Ovary (tissue), 9 donors: Measurements from ENCODE around the gene FBXL15. TPM values are rescaled to one million over a fixed set of nuclear protein-coding genes. Genes with fewer than 3 reads are reported as not detected.
A peak's percentile ranks its signal among the peaks of the same experiment; 100 is the strongest.

Experiments
- DNase-seq, 5 donors: peaks; one replicate each; pipeline ENCODE4 v3.0.0-alpha.2; 2019 to 2020
- H3K27ac ChIP-seq, 2 donors: fragments of 200-600 bp; one replicate each; pipeline versions ENCODE4 v1.5.1 to v1.8.0; 2019 to 2022
- H3K27me3 ChIP-seq: fragments of 200-600 bp; one replicate; pipeline ENCODE4 v1.8.0; 2022
- H3K36me3 ChIP-seq: fragments of 200-600 bp; sonication (generic); one replicate; pipeline ENCODE4 v1.5.1; 2019
- H3K4me1 ChIP-seq: one replicate; pipeline ENCODE4 v1.8.1; 2013; ENCODE audit warnings: mild to moderate bottlenecking, moderate library complexity; ENCODE audit not compliant: insufficient read depth
- H3K4me3 ChIP-seq: fragments of 200-600 bp; sonication (generic); one replicate; pipeline ENCODE4 v1.5.1; 2017
- H3K9me3 ChIP-seq, 2 donors: fragments of 200-600 bp in 1 of 2; sonication (generic) in 1 of 2; one replicate each; pipeline versions ENCODE4 v1.5.1 to v1.8.1; 2013 to 2019; ENCODE audit warnings: mild to moderate bottlenecking in 1 of 2, moderate library complexity in 1 of 2
- CTCF ChIP-seq, 3 donors: fragments of 450-650 bp in 2 of 3; fragments of 200-600 bp in 1 of 3; IDR thresholded peaks; one replicate each; pipeline versions ENCODE4 v1.5.1 to v1.8.0; 2016 to 2022; ENCODE audit warnings: antibody characterized with exemption in 3 of 3, mild to moderate bottlenecking in 1 of 3
- EP300 ChIP-seq: sonication (generic); formaldehyde crosslinking; IDR thresholded peaks from one replicate; pipeline ENCODE4 v1.6.1; 2017; ENCODE audit warnings: antibody characterized with exemption
- POLR2A ChIP-seq: fragments of 450-650 bp; IDR thresholded peaks from one replicate; pipeline ENCODE4 v1.6.1; 2017; ENCODE audit warnings: antibody characterized with exemption, mild to moderate bottlenecking, moderate library complexity
- WGBS, 3 donors: extraction: QIAGEN DNeasy Blood & Tissue Kit in 1 of 3; methylation state at CpG; one replicate each; pipeline versions ENCODE4 v1.1.5 to v1.1.7; 2013 to 2017; 5-methylcytosine and 5-hydroxymethylcytosine counted together
- intact Hi-C, 4 donors: fragments of 100-400 bp; cut with DNase I; formaldehyde crosslinking; loops; one replicate each; pipeline versions ENCODE4 v1.11.0 to v1.15.1; 2022 to 2023
- polyA plus RNA-seq, 2 donors: library from polyadenylated mRNA; stranded (reverse); fragments of 200-250 nt in 1 of 2; fragments of 350-450 nt in 1 of 2; fragmentation: Illumina TruSeq in 1 of 2; extraction: RNeasy Lipid Tissue Mini Kit (QIAGEN cat#74804) in 1 of 2; gene quantifications; one replicate each; pipeline ENCODE4 v1.2.3, GENCODE V29; 2013 to 2014
- total RNA-seq, 7 donors: library from RNA; depleted of rRNA in 2 of 7; stranded (reverse); fragments of >200 nt in 2 of 7; fragmentation: NEBNext Ultra II Directional in 3 of 7; extraction: Animal tissue kit (Norgen Biotek cat#: 25700) in 3 of 7; gene quantifications; one replicate each; pipeline versions ENCODE4 v1.1.0 to v1.2.4, GENCODE V29; 2016 to 2023
- donor health status: DM: no; HTN: no; CAD: no; lungs with moderate emphysema.
- donor health status: DM: no; HTN: no; CAD: no.
- donor health status: Bipolar disorder and iron deficiency.
- donor health status: DM: yes; HTN: yes; CAD: no.
- donor health status: DM: no; HTN: no; CAD: no.
- donor health status: DM: yes; HTN: yes; CAD: no.

The FBXL15 gene
- total and polyA plus RNA-seq, 9 donors, result 0.25 to 31.1 (median 19.2) TPM

- WGBS, 3 donors, result 0% methylated on average over 37 to 52 of the region's 52 CpGs
- intact Hi-C loops, result no loop called here
- Histone ChIP-seq H3K27me3 (no peaks in the 10 kb centered on the region), H3K4me3 (peak within 1 kb of the TSS; percentile 97), H3K9me3 (no peaks in the 10 kb centered on the region), H3K27ac (peak within 1 kb of the TSS; percentile 26 to 42), H3K36me3 (no peaks in the 10 kb centered on the region), H3K4me1 (peaks cover 10% of the 10 kb centered on the region)
- peak; percentile 96 to 99 (median 97) for DNase-seq
- TF ChIP-seq EP300 (no peak), POLR2A (no peak), CTCF (IDR thresholded peaks at IDR 0.05) (no peak)
Measured at GRCh38 chr10:102432162-102432950, 11.7 kb downstream of the FBXL15 start, which contains the start of gene CUEDC2. Gene CUEDC2, minus strand, starts transcription at chr10:102432574. Its CDS starts 7,386 bp downstream, at chr10:102425188.

- H3K9me3 ChIP-seq, result no peaks in the 10 kb centered on the region
- no peak overlapping the region for H3K27ac ChIP-seq
- peaks cover 10% of the 10 kb centered on the region for H3K4me1 ChIP-seq
- H3K36me3 ChIP-seq, result no peaks in the 10 kb centered on the region
- no peak for TF ChIP-seq POLR2A
- TF ChIP-seq EP300, result no peak
- TF ChIP-seq CTCF (IDR thresholded peaks at IDR 0.05), result no peak
- no peak for DNase-seq
- 60 to 68% (median 65%) methylated on average over 5 of the region's 5 CpGs for WGBS, 3 donors
- intact Hi-C loops, result no loop called here
- no peak overlapping the region for H3K4me3 ChIP-seq
- H3K27me3 ChIP-seq, result no peaks in the 10 kb centered on the region
Measured at GRCh38 chr10:102433619-102434046, 13.0 kb downstream of the FBXL15 start.

DNA sequence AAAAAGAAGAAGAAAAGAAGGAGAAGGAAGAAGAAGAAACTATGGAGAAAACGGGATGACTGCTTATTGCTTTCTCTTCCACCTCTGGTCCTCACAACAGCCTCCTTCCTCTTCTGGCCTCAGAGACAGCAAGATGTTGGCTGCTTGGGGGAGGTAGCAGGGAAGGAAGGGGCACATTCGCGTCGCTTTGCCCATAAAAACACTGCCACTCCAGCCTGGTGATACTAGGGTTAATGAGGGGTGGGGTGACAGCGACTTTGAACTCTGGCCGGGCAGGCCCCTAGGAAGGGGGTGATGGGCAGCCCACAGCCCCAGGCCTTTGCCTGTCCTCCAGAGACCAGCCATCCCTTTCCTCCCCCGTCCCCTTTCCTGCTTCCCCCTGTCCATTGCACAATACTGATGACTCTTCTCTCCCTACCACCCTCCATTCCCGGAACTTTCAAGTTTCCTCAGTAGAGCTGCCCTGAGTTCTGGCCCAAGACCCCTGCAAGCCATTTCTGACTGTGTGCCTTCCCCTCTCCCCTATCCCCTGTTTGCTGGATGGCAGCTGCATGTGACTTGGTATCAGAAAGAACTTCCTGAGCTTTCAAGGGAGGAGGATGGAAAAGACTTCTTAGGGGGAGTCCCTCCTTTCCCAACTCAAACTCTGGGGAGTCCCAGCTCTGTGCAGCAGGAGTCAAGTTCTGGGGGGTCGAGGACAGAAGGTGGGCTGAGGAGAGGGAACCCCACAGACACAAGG is 13.9 kb downstream of the FBXL15 start:
- no peak for TF ChIP-seq CTCF (IDR thresholded peaks at IDR 0.05)
- TF ChIP-seq EP300, result no peak
- no peak for TF ChIP-seq POLR2A
- intact Hi-C loops, result no loop called here
- WGBS, 3 donors, result 29 to 35% (median 34%) methylated on average over 9 of the region's 9 CpGs

DNA sequence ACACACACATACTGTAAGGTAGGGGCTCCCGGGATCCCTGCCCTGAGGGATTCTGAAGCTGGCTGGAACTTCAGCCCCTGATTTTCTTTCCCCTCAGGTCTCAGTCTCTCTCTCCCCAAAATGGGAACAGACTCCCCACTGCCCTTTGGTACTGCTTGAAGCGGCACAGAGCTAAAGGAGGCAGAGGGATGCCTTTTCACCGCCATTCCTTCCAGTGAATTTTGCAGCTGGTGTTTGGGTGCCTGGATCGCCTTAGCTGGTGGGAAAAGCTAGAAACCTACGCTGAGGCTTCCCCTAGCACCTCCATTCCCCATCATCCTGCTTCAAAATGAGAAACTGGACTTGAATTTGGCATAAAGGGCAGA is 14.5 kb downstream of the FBXL15 start:
- Histone ChIP-seq H3K36me3 (no peaks in the 10 kb centered on the region), H3K4me3 (peak overlapping the region; percentile 29), H3K27ac (peak overlapping the region in 1 of 2 donors; percentile 64), H3K9me3 (no peaks in the 10 kb centered on the region), H3K27me3 (no peaks in the 10 kb centered on the region), H3K4me1 (peaks cover 10% of the 10 kb centered on the region)
- intact Hi-C loops, result no loop called here
- TF ChIP-seq POLR2A (no peak), EP300 (no peak), CTCF (IDR thresholded peaks at IDR 0.05) (no peak)
- WGBS, 3 donors, result 14 to 21% (median 17%) methylated on average over 5 of the region's 5 CpGs
- DNase-seq, result no peak

More for the DNA sequence above, 13.9 kb downstream of the FBXL15 start:
- Histone ChIP-seq H3K27me3 (no peaks in the 10 kb centered on the region), H3K4me3 (no peak overlapping the region), H3K4me1 (peaks cover 10% of the 10 kb centered on the region), H3K27ac (peak overlapping the region in 1 of 2 donors; percentile 64), H3K9me3 (no peaks in the 10 kb centered on the region), H3K36me3 (no peaks in the 10 kb centered on the region)
- peak in 1 of 5 donors; percentile 56 for DNase-seq
